GM18520 (cell line): ENCODE data around the gene FARS2.
A peak's percentile ranks its signal among the peaks of the same experiment; 100 is the strongest.

Experiments
- ATAC-seq: cut with Tn5 transposase; IDR thresholded peaks from one replicate; pipeline ENCODE4 v1.9.1; 2021; ENCODE audit not compliant: unreplicated experiment

Gene FARS2

GRCh38 chr6:5493806-5494205 lies 232.5 kb downstream of the FARS2 start:
- ATAC-seq = no peak

- no peak for ATAC-seq
Measured at GRCh38 chr6:5497896-5498578, 236.7 kb downstream of the FARS2 start.

GRCh38 chr6:5498579-5498899 lies 237.2 kb downstream of the FARS2 start:
- ATAC-seq = no peak

GRCh38 chr6:5499644-5500306 lies 238.5 kb downstream of the FARS2 start:
- ATAC-seq = no peak

GRCh38 chr6:5501837-5502236 lies 240.5 kb downstream of the FARS2 start:
- no peak for ATAC-seq

GRCh38 chr6:5504078-5504477 lies 242.8 kb downstream of the FARS2 start:
- no peak for ATAC-seq

GRCh38 chr6:5506149-5506548 lies 244.8 kb downstream of the FARS2 start:
- no peak for ATAC-seq

- ATAC-seq = no peak
Measured at GRCh38 chr6:5506597-5506996, 245.3 kb downstream of the FARS2 start.

- peak; percentile 84 for ATAC-seq
Measured at GRCh38 chr6:5507131-5507681, 245.9 kb downstream of the FARS2 start.

- ATAC-seq = no peak
Measured at GRCh38 chr6:5509106-5509505, 247.8 kb downstream of the FARS2 start.

GRCh38 chr6:5510331-5511133 lies 249.2 kb downstream of the FARS2 start:
- no peak for ATAC-seq

- no peak for ATAC-seq
Measured at GRCh38 chr6:5511954-5512353, 250.6 kb downstream of the FARS2 start.

- no peak for ATAC-seq
Measured at GRCh38 chr6:5512422-5512821, 251.1 kb downstream of the FARS2 start.

- no peak for ATAC-seq
Measured at GRCh38 chr6:5513408-5513807, 252.1 kb downstream of the FARS2 start.

GRCh38 chr6:5514353-5514752 lies 253.0 kb downstream of the FARS2 start:
- ATAC-seq = no peak

GRCh38 chr6:5515200-5515599 lies 253.9 kb downstream of the FARS2 start:
- no peak for ATAC-seq

- no peak for ATAC-seq
Measured at GRCh38 chr6:5516036-5516435, 254.7 kb downstream of the FARS2 start.

- ATAC-seq = no peak
Measured at GRCh38 chr6:5517796-5518195, 256.5 kb downstream of the FARS2 start.

GRCh38 chr6:5518936-5519491 lies 257.7 kb downstream of the FARS2 start:
- no peak for ATAC-seq

GRCh38 chr6:5520796-5521195 lies 259.5 kb downstream of the FARS2 start:
- no peak for ATAC-seq

- ATAC-seq = no peak
Measured at GRCh38 chr6:5521322-5521721, 260.0 kb downstream of the FARS2 start.

- ATAC-seq = no peak
Measured at GRCh38 chr6:5522147-5522546, 260.8 kb downstream of the FARS2 start.
